GM12873 (cell line): Measurements from ENCODE around the gene CLASP2.

Experiments
- CTCF ChIP-seq: IDR thresholded peaks from 2 replicates; pipeline ENCODE4 v1.5.1; 2012; ENCODE audit warnings: low read depth, mild to moderate bottlenecking, moderate library complexity, low read length, control low read depth; ENCODE audit not compliant: insufficient read depth; ENCODE audit errors: missing control alignments

Gene CLASP2

DNA sequence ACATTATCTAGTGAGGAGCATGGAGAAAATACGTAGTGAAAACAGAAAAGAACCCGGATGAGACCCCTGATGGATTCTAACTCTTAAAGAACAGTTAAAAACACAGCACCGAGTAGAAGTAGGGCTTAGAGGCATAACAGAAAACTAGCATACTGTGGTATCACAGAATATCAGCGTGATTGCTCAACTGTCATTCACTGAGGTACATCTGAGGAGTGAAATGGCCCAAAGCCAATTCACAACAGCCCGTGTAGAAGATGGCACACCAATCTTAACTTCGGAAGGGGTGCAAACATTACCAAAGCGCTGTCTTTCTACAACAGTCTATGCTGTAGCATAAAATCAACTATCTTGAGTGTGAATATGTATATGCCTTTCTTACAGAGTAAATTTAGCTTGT is 1.8 kb downstream of the CLASP2 start:
- TF ChIP-seq CTCF: no peak

DNA sequence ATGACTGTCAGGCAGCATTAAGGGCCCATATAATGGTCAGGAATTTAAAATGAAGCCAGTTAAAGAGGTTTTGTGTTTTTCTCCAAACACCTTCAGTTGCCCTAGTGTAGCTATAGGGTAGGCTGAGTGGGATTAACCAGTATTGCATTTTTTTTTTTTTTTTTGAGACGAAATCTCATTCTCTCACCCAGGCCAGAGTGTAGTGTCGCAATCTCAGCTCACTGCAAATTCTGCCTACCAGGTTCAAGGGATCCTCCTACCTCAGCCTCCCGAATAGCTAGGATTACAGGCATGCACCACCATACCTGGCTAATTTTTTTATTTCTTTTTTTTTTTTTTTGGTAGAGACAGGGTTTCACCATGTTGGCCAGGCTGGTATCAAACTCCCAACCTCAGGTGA is 7.0 kb downstream of the CLASP2 start:
- TF ChIP-seq CTCF: no peak

- no peak for TF ChIP-seq CTCF
Measured at GRCh38 chr3:33706056-33706455, 12.0 kb downstream of the CLASP2 start.

- no peak for TF ChIP-seq CTCF
Measured at GRCh38 chr3:33704891-33705290, 13.2 kb downstream of the CLASP2 start.

DNA sequence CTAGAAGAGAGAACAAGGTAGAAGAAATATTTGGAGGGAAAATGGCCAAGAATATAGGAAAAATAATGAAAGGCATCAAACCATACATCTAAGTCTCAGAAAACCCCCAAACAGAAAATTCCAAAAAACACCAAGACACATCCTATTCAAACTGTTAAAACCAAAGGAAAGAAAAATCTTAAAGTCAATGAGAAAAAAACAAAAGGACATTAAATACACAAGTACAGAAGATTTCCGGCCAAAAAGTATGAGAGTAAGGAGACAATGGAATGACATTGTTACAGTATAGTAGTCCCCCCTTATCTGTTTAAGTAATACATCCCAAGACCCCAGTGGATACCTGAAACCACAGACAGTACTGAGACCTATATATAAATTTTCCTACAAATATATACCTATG is 18.8 kb downstream of the CLASP2 start:
- no peak for TF ChIP-seq CTCF

DNA sequence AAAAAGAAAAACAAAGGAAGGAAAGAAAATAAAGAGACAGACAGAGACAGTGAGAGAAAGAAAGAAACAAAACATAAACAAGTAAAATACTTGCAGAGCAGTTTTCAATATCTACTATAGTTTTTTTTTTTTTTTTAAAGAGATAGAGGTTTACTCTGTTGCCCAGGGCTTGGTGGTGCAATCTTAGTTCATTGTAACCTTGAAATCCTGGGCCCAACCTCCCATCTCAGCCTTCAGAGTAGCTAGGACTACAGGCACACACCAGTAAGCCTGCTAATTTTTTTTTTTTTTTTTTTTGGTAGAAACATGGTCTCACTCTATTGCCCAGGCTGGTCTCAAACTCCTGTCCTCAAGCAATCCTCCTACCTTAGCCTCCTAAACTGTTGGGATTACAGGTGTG is 23.1 kb downstream of the CLASP2 start:
- TF ChIP-seq CTCF: no peak

DNA sequence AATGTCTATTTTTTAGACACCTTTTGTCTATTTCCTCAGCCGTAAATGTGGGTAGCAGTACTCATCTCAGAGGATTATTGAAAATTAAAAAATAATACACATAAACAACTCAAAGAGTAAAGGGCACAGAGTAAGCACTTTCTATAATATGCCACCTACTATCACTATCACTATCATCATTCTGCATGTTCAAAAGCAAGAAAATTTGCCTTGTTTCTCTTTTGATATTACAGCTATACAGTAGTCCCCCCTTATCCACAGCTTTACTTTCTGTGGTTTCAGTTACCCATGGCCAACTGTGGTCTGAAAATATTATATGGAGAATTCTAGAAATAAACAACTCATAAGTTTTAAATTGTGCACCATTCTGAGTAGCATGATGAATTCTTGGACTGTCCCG is 27.7 kb downstream of the CLASP2 start:
- TF ChIP-seq CTCF: no peak
